HepG2 (cell line): Measurements from ENCODE around the gene GNAT2. TPM values are rescaled to one million over a fixed set of nuclear protein-coding genes. Genes with fewer than 3 reads are reported as not detected.

ENCODE experiments used
- ATAC-seq: fragments of 200-7000 bp; cut with Tn5 transposase; 3 replicates; pipeline ENCODE4 v1.9.1; 2020; ENCODE audit warnings: mild to moderate bottlenecking, moderate library complexity
- BruUV-seq: library from RNA; stranded (reverse); fragments of 400-500 nt; replicated peaks from 2 replicates; lab custom pipeline; 2021; lab: Mats Ljungman, UMichigan
- CTCF ChIA-PET: fragments of 300-600 bp; formaldehyde crosslinking; extraction: SDS; loops from one replicate; lab custom pipeline; 2021; ENCODE audit warnings: low total read pairs, inconsistent platforms, low intra/inter-chr PET ratio; lab: Yijun Ruan, JAX
- POLR2A ChIA-PET: fragments of 350-600 bp; sonication (Branson Sonifier 250); formaldehyde crosslinking; loops from one replicate; lab custom pipeline; 2020; ENCODE audit warnings: antibody characterized with exemption, inconsistent platforms; lab: Yijun Ruan, JAX
- DNase-seq: peaks from one replicate; pipeline ENCODE4 v3.0.0-alpha.2; 2015; ENCODE audit warnings: low spot score
- FAIRE-seq: peaks from 3 replicates; lab custom pipeline; 2011; peaks lifted over from hg19 to GRCh38; lab: Jason Lieb, UNC
- H2AFZ ChIP-seq: one replicate; pipeline ENCODE4 v1.6.1; 2011; ENCODE audit warnings: low read length, inconsistent platforms
- H3K27ac ChIP-seq: fragments of 300-600 bp; 3 replicates; pipeline ENCODE4 v1.8.0; 2011; ENCODE audit warnings: mixed run types, mild to moderate bottlenecking, mixed read lengths, low read length, inconsistent platforms; ENCODE audit not compliant: insufficient read depth; ENCODE audit errors: extremely low read length
- H3K27me3 ChIP-seq, 2 experiments: fragments of 200-600 bp in 1 of 2; 2 replicates in 1 of 2; 3 replicates in 1 of 2; pipeline versions ENCODE4 v1.6.0 to v1.8.0; 2011; ENCODE audit warnings: low read length in 2 of 2, mild to moderate bottlenecking in 2 of 2, moderate library complexity in 2 of 2, inconsistent platforms in 1 of 2; ENCODE audit not compliant: insufficient read depth in 2 of 2, control insufficient read depth in 1 of 2
- H3K36me3 ChIP-seq, 2 experiments: fragments of 200-600 bp in 1 of 2; replicated peaks in 1 of 2; 2 replicates in 1 of 2; 3 replicates in 1 of 2; pipeline versions ENCODE4 v1.5.1 to v1.8.0; 2011; ENCODE audit warnings: low read length in 2 of 2, inconsistent platforms in 1 of 2; ENCODE audit not compliant: insufficient read depth in 2 of 2, control insufficient read depth in 1 of 2
- H3K4me1 ChIP-seq: 2 replicates; pipeline ENCODE4 v1.5.1; 2012; ENCODE audit warnings: low read length, inconsistent platforms; ENCODE audit not compliant: insufficient read depth
- H3K4me2 ChIP-seq: 2 replicates; pipeline ENCODE4 v1.6.0; 2011; ENCODE audit warnings: low read depth, low read length, inconsistent platforms
- H3K4me3 ChIP-seq, 3 experiments: fragments of 200-600 bp in 1 of 3; sonication (generic), shearing (Covaris generic) in 1 of 3; replicated peaks in 1 of 3; 2 replicates each; pipeline ENCODE4 v1.5.1; 2011 to 2016; ENCODE audit warnings: low read length in 3 of 3, inconsistent platforms in 2 of 3, low read depth in 2 of 3, mild to moderate bottlenecking in 2 of 3, control low read depth in 1 of 3, mixed read lengths in 1 of 3; ENCODE audit not compliant: insufficient read depth in 1 of 3
- H3K79me2 ChIP-seq: one replicate; pipeline ENCODE4 v1.6.1; 2011; ENCODE audit warnings: low read length, inconsistent platforms; ENCODE audit not compliant: insufficient read depth
- H3K9ac ChIP-seq: 2 replicates; pipeline ENCODE4 v1.6.0; 2011; ENCODE audit warnings: mild to moderate bottlenecking, low read depth, low read length, inconsistent platforms; ENCODE audit not compliant: insufficient read depth
- H3K9me3 ChIP-seq: 2 replicates; pipeline ENCODE4 v1.5.1; 2012; ENCODE audit warnings: mild to moderate bottlenecking, low read length
- H4K20me1 ChIP-seq: 2 replicates; pipeline ENCODE4 v1.6.0; 2011; ENCODE audit warnings: inconsistent platforms, mild to moderate bottlenecking, low read length, moderate library complexity; ENCODE audit not compliant: insufficient read depth
- ELF3 ChIP-seq: IDR thresholded peaks from 2 replicates; pipeline ENCODE4 v1.6.1; 2016; ENCODE audit warnings: missing genetic modification reagents, missing compliant biosample characterization
- FOXA3 ChIP-seq: IDR thresholded peaks from 2 replicates; pipeline ENCODE4 v1.6.1; 2016; ENCODE audit warnings: missing genetic modification reagents, missing compliant biosample characterization
- HMG20A ChIP-seq: IDR thresholded peaks from 2 replicates; pipeline ENCODE4 v1.6.1; 2016; ENCODE audit warnings: borderline replicate concordance
- LCORL ChIP-seq, 2 experiments: fragments of 450-650 bp in 1 of 2; sonication (generic) in 1 of 2; formaldehyde crosslinking in 1 of 2; IDR thresholded peaks; 2 replicates each; pipeline versions ENCODE4 v1.5.0 to v1.6.1; 2017 to 2020; ENCODE audit warnings: antibody characterized with exemption in 1 of 2, missing genetic modification reagents in 1 of 2
- SAP130 ChIP-seq: IDR thresholded peaks from 2 replicates; pipeline ENCODE4 v1.6.1; 2016; ENCODE audit warnings: low read depth
- SOX13 ChIP-seq, 3 experiments: fragments of 450-650 bp in 1 of 3; sonication (generic) in 1 of 3; formaldehyde crosslinking in 1 of 3; IDR thresholded peaks in 2 of 3; conservative IDR thresholded peaks in 1 of 3; 2 replicates each; pipeline versions ENCODE4 v1.5.0 to v1.6.1; 2016 to 2020; ENCODE audit warnings: antibody characterized with exemption in 1 of 3, mild to moderate bottlenecking in 1 of 3, missing compliant biosample characterization in 1 of 3, missing genetic modification reagents in 1 of 3, moderate library complexity in 1 of 3
- SP5 ChIP-seq: IDR thresholded peaks from 2 replicates; pipeline ENCODE4 v1.6.1; 2016; ENCODE audit warnings: low read depth, borderline replicate concordance
- TBL1XR1 ChIP-seq: fragments of 150-350 bp; IDR thresholded peaks from 2 replicates; pipeline ENCODE4 v1.6.1; 2014; ENCODE audit warnings: borderline replicate concordance, low read length; ENCODE audit not compliant: partially characterized antibody
- ZFP41 ChIP-seq: sonication (generic); formaldehyde crosslinking; IDR thresholded peaks from 2 replicates; pipeline ENCODE4 v1.4.0; 2020; ENCODE audit warnings: mild to moderate bottlenecking, missing genetic modification reagents, borderline replicate concordance
- ZMYM3 ChIP-seq: sonication (generic); formaldehyde crosslinking; IDR thresholded peaks from 2 replicates; pipeline ENCODE4 v1.5.1; 2020; ENCODE audit warnings: mild to moderate bottlenecking, missing genetic modification reagents
- ZNF224 ChIP-seq: sonication (generic); formaldehyde crosslinking; IDR thresholded peaks from 2 replicates; pipeline ENCODE4 v1.5.0; 2020; ENCODE audit warnings: mild to moderate bottlenecking, missing genetic modification reagents
- ZNF570 ChIP-seq: sonication (generic); formaldehyde crosslinking; IDR thresholded peaks from 2 replicates; pipeline ENCODE4 v1.4.0; 2020; ENCODE audit warnings: mild to moderate bottlenecking, missing genetic modification reagents, borderline replicate concordance
- ZNF607 ChIP-seq: sonication (generic); formaldehyde crosslinking; IDR thresholded peaks from 2 replicates; pipeline ENCODE4 v1.5.1; 2020; ENCODE audit warnings: missing genetic modification reagents, mild to moderate bottlenecking, borderline replicate concordance
- ZNF788 ChIP-seq: sonication (generic); formaldehyde crosslinking; IDR thresholded peaks from 2 replicates; pipeline ENCODE4 v1.5.0; 2020; ENCODE audit warnings: mild to moderate bottlenecking, missing genetic modification reagents, borderline replicate concordance
- whole genome bisulfite sequencing: methylation state at CpG from one replicate; pipeline ENCODE4 v1.1.6; 2017; ENCODE audit warnings: low lambda C conversion rate; 5-methylcytosine and 5-hydroxymethylcytosine counted together
- in situ Hi-C: cut with HindIII; loops from 2 replicates; pipeline ENCODE4 v1.10.0; 2017; ENCODE audit warnings: low pct_unique_long_range_greater_than_20kb; ENCODE audit not compliant: extremely low pct_ligation_motif_present
- intact Hi-C: fragments of 100-400 bp; cut with micrococcal nuclease; formaldehyde crosslinking; loops from one replicate; pipeline ENCODE4 v1.10.0; 2022; ENCODE audit not compliant: unreplicated experiment
- polyA plus RNA-seq, 8 experiments: library from polyadenylated mRNA; depleted of rRNA in 3 of 8; stranded (reverse) in 7 of 8; unstranded in 1 of 8; fragments of >200 nt; fragmentation: Illumina TruSeq in 4 of 8; extraction: Trizol in 4 of 8; gene quantifications; 2 replicates each; pipeline versions ENCODE4 v1.2.1 to v1.2.3, GENCODE V29; 2011 to 2016; ENCODE audit warnings: low read depth in 4 of 8, missing spikeins in 1 of 8, mixed read lengths in 1 of 8; ENCODE audit not compliant: insufficient read depth in 1 of 8
- total RNA-seq, 5 experiments: library from RNA; depleted of rRNA; stranded (reverse); fragments of >200 nt; fragmentation: Illumina TruSeq; extraction: Trizol; gene quantifications; 2 replicates each; pipeline ENCODE4 v1.2.3, GENCODE V29; 2016; ENCODE audit warnings: low read depth in 1 of 5
- TF ChIP-seq, protein P1 (sequence below): sonication (generic); formaldehyde crosslinking; IDR thresholded peaks from 2 replicates; pipeline ENCODE4 v1.5.0; 2020; ENCODE audit warnings: missing genetic modification reagents, mild to moderate bottlenecking, borderline replicate concordance
- TF ChIP-seq, protein P2 (sequence below): IDR thresholded peaks from 2 replicates; pipeline ENCODE4 v1.6.1; 2012; ENCODE audit warnings: inconsistent platforms
- TF ChIP-seq, protein P3 (sequence below): sonication (generic); formaldehyde crosslinking; IDR thresholded peaks from 2 replicates; pipeline ENCODE4 v1.5.0; 2020; ENCODE audit warnings: mild to moderate bottlenecking, missing genetic modification reagents

GNAT2 gene
- total and polyA plus RNA-seq, 2 of the 13 experiments (the other 11 are each of a cell fraction or from before 2014, with no cell fraction given) = 0.08 to 0.20 TPM

- Histone ChIP-seq H3K27me3 (no peaks in the 10 kb centered on the region; a peak in 1 of 5 replicates), H3K9ac (peak overlapping the region; percentile 87), H3K36me3 (peaks cover 0 to 7% of the 10 kb centered on the region in 2 experiments; a peak in 2 of 5 replicates), H3K4me2 (peak overlapping the region; percentile 92), H3K79me2 (peaks cover 45% of the 10 kb centered on the region), H4K20me1 (peaks cover 30% of the 10 kb centered on the region), H3K4me1 (peaks cover 76% of the 10 kb centered on the region), H3K9me3 (no peaks in the 10 kb centered on the region), H3K27ac (peak overlapping the region; percentile 92), H3K4me3 (peak overlapping the region; percentile 71 to 89 (median 80)), H2AFZ (peak overlapping the region; percentile 39)
- ChIA-PET POLR2A (interaction anchor here (0.8 to 2.7 kb wide), 5 partner anchors 11 to 72 kb away, joined by 4 to 36 read pairs (median 11); partner anchors contain the start of gene GNAI3), CTCF (no interaction called here)
- in situ Hi-C loops = no loop called here
- DNase-seq (peak; percentile 51), FAIRE-seq (peak; percentile 93), ATAC-seq (no peak; the same call in 2 of the 3 replicates)
- 2% methylated on average over 9 of the region's 9 CpGs for WGBS
- intact Hi-C loops = loop anchor here (1.0 kb wide), 1 partner anchor 71 kb away; the partner anchor contains the start of gene GNAI3
- BruUV-seq = TSS peak; percentile 90
- TF ChIP-seq SAP130 (CRISPR knock-in tag) = peak; percentile 56
- TF ChIP-seq SOX13 (IDR thresholded peaks at IDR 0.05) = no peak
- TF ChIP-seq SOX13 (CRISPR knock-in tag; conservative IDR thresholded peaks at IDR 0.05 in 1 of 2, IDR thresholded peaks at IDR 0.05 in 1 of 2) = peak in 1 of 2 experiments; percentile 77; a peak in 2 of 4 replicates
- TF ChIP-seq TBL1XR1 = no peak
- TF ChIP-seq, protein P1, sequence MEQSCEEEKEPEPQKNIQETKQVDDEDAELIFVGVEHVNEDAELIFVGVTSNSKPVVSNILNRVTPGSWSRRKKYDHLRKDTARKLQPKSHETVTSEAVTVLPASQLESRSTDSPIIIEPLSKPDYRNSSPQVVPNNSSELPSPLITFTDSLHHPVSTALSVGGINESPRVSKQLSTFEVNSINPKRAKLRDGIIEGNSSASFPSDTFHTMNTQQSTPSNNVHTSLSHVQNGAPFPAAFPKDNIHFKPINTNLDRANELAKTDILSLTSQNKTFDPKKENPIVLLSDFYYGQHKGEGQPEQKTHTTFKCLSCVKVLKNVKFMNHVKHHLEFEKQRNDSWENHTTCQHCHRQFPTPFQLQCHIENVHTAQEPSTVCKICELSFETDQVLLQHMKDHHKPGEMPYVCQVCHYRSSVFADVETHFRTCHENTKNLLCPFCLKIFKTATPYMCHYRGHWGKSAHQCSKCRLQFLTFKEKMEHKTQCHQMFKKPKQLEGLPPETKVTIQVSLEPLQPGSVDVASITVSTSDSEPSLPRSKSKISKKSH (CRISPR knock-in tag) = no peak
- TF ChIP-seq ZNF607 (CRISPR knock-in tag) = 0 out of 2 replicates have a peak, but pooled peaks have one; percentile 26
- no peak for TF ChIP-seq ZNF224 (CRISPR knock-in tag)
- TF ChIP-seq HMG20A (CRISPR knock-in tag) = peak; percentile 40; the same call in 1 of the 2 replicates
- TF ChIP-seq ZNF570 (CRISPR knock-in tag) = no peak
- TF ChIP-seq ZFP41 = no peak
- TF ChIP-seq ELF3 (CRISPR knock-in tag) = 0 out of 2 replicates have a peak, but pooled peaks have one; percentile 39
- TF ChIP-seq ZMYM3 (CRISPR knock-in tag) = no peak
- peak; percentile 52; the same call in 1 of the 2 replicates for TF ChIP-seq SP5
- TF ChIP-seq FOXA3 (CRISPR knock-in tag) = peak; percentile 21; the same call in 1 of the 2 replicates
- peak; percentile 46; the same call in 1 of the 2 replicates for TF ChIP-seq LCORL (IDR thresholded peaks at IDR 0.05)
- TF ChIP-seq LCORL (CRISPR knock-in tag; IDR thresholded peaks at IDR 0.05) = peak; percentile 79; the same call in 1 of the 2 replicates
- TF ChIP-seq ZNF788 (CRISPR knock-in tag) = 0 out of 2 replicates have a peak, but pooled peaks have one; percentile 34
- TF ChIP-seq, protein P2, sequence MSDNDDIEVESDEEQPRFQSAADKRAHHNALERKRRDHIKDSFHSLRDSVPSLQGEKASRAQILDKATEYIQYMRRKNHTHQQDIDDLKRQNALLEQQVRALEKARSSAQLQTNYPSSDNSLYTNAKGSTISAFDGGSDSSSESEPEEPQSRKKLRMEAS = 0 out of 2 replicates have a peak, but pooled peaks have one; percentile 25
- TF ChIP-seq, protein P3, sequence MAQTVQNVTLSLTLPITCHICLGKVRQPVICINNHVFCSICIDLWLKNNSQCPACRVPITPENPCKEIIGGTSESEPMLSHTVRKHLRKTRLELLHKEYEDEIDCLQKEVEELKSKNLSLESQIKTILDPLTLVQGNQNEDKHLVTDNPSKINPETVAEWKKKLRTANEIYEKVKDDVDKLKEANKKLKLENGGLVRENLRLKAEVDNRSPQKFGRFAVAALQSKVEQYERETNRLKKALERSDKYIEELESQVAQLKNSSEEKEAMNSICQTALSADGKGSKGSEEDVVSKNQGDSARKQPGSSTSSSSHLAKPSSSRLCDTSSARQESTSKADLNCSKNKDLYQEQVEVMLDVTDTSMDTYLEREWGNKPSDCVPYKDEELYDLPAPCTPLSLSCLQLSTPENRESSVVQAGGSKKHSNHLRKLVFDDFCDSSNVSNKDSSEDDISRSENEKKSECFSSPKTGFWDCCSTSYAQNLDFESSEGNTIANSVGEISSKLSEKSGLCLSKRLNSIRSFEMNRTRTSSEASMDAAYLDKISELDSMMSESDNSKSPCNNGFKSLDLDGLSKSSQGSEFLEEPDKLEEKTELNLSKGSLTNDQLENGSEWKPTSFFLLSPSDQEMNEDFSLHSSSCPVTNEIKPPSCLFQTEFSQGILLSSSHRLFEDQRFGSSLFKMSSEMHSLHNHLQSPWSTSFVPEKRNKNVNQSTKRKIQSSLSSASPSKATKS = peak; percentile 20; the same call in 1 of the 2 replicates
Observed at GRCh38 chr1:109618661-109619575, 498 bp downstream of the GNAT2 start.
